Osteoblast (primary cell): ENCODE results near the gene AKT3. TPM values are rescaled to one million over a fixed set of nuclear protein-coding genes. Genes with fewer than 3 reads are reported as not detected.

ENCODE experiments used
- DNase-seq: peaks from one replicate; pipeline ENCODE4 v3.0.0; 2011; ENCODE audit warnings: low spot score, mixed read lengths; ENCODE audit not compliant: insufficient read length; ENCODE audit errors: missing footprints
- H2AFZ ChIP-seq: 2 replicates; pipeline ENCODE4 v1.6.0; 2011; ENCODE audit warnings: mild to moderate bottlenecking, low read length
- H3K27ac ChIP-seq: 2 replicates; pipeline ENCODE4 v1.5.1; 2011; ENCODE audit warnings: mild to moderate bottlenecking, low read depth, low read length, moderate library complexity
- H3K27me3 ChIP-seq: 2 replicates; pipeline ENCODE4 v1.6.0; 2012; ENCODE audit warnings: mild to moderate bottlenecking, control low read depth, inconsistent platforms, low read length, moderate library complexity; ENCODE audit not compliant: insufficient read depth
- H3K36me3 ChIP-seq: 2 replicates; pipeline ENCODE4 v1.5.1; 2011; ENCODE audit warnings: mild to moderate bottlenecking, low read length, control low read depth, moderate library complexity; ENCODE audit not compliant: insufficient read depth
- H3K4me1 ChIP-seq: 2 replicates; pipeline ENCODE4 v1.5.1; 2011; ENCODE audit warnings: mild to moderate bottlenecking, low read length, control low read depth, moderate library complexity; ENCODE audit not compliant: insufficient read depth
- H3K4me2 ChIP-seq: 2 replicates; pipeline ENCODE4 v1.6.0; 2011; ENCODE audit warnings: mild to moderate bottlenecking, low read length; ENCODE audit not compliant: insufficient read depth
- H3K4me3 ChIP-seq: fragments of 200-600 bp; sonication (generic); 3 replicates; pipeline ENCODE4 v1.5.1; 2012; ENCODE audit warnings: mild to moderate bottlenecking, low read length, inconsistent platforms; ENCODE audit not compliant: insufficient read depth
- H3K79me2 ChIP-seq: 2 replicates; pipeline ENCODE4 v1.6.0; 2012; ENCODE audit warnings: mild to moderate bottlenecking, low read length, control low read depth, inconsistent platforms; ENCODE audit not compliant: insufficient read depth
- H3K9me3 ChIP-seq: 2 replicates; pipeline ENCODE4 v1.5.1; 2011; ENCODE audit warnings: low read depth, low read length, control low read depth
- H4K20me1 ChIP-seq: 2 replicates; pipeline ENCODE4 v1.6.0; 2012; ENCODE audit warnings: mild to moderate bottlenecking, low read length, control low read depth; ENCODE audit not compliant: insufficient read depth
- total RNA-seq: library from RNA; depleted of rRNA; stranded (reverse); fragments of >200 nt; gene quantifications from 2 replicates; pipeline ENCODE4 v1.2.3, GENCODE V29; 2012
- TF ChIP-seq, protein P1 (sequence below): IDR thresholded peaks from 2 replicates; pipeline ENCODE4 v1.5.1; 2011; ENCODE audit warnings: mild to moderate bottlenecking, low read depth, low read length, moderate library complexity; ENCODE audit errors: extremely low read depth

The AKT3 gene
- total RNA-seq, 1 donor: 38.7 TPM

DNA sequence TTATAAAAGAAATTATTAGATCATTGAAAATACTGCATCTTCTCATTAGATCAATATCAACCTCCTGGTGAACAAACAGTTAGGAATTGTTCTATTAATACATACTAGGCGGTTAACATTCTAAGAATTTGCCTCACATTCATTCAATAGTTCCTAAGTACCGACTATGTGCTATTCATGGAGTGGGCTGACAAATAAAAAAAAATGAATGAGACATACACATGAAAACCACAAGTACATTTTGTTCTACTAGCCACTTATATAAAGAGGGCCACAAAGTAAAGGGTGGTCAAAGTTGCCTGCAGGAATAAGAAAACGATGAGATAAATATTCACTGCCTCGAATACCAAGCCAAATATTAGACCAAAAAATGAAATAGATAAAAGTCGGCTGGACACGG lies 299.8 kb downstream of the AKT3 start:
- Histone ChIP-seq H3K4me1 (peaks cover 24% of the 10 kb centered on the region), H3K79me2 (no peaks in the 10 kb centered on the region), H4K20me1 (no peaks in the 10 kb centered on the region), H3K4me3 (no peak overlapping the region), H3K27me3 (no peaks in the 10 kb centered on the region), H2AFZ (no peak overlapping the region), H3K36me3 (no peaks in the 10 kb centered on the region), H3K9me3 (no peaks in the 10 kb centered on the region), H3K4me2 (no peak overlapping the region), H3K27ac (peak overlapping the region; percentile 49)
- DNase-seq: no peak
- TF ChIP-seq, protein P1, sequence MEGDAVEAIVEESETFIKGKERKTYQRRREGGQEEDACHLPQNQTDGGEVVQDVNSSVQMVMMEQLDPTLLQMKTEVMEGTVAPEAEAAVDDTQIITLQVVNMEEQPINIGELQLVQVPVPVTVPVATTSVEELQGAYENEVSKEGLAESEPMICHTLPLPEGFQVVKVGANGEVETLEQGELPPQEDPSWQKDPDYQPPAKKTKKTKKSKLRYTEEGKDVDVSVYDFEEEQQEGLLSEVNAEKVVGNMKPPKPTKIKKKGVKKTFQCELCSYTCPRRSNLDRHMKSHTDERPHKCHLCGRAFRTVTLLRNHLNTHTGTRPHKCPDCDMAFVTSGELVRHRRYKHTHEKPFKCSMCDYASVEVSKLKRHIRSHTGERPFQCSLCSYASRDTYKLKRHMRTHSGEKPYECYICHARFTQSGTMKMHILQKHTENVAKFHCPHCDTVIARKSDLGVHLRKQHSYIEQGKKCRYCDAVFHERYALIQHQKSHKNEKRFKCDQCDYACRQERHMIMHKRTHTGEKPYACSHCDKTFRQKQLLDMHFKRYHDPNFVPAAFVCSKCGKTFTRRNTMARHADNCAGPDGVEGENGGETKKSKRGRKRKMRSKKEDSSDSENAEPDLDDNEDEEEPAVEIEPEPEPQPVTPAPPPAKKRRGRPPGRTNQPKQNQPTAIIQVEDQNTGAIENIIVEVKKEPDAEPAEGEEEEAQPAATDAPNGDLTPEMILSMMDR: no peak

DNA sequence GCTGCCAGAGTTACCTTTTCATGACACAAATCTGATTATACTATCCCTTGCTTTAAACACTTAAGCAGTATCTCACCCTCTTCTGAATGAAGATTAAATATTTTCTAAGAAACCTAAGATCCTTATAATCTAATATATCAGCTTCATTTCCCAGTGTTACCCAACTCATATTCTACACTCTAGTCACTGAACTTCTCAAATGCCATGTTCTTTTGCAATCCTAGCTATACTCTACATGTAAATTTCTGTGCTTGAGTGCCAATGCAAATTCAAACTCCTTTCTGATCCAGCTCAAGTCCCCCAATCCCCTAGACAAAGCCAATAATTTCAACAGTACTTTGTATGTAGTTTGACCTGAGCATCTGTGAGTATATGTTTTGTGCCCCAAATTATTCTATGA lies 300.3 kb downstream of the AKT3 start:
- Histone ChIP-seq H3K27me3 (no peaks in the 10 kb centered on the region), H3K36me3 (no peaks in the 10 kb centered on the region), H3K27ac (peak overlapping the region; percentile 49), H3K79me2 (no peaks in the 10 kb centered on the region), H3K9me3 (no peaks in the 10 kb centered on the region), H3K4me2 (peak overlapping the region; percentile 49), H3K4me1 (peaks cover 24% of the 10 kb centered on the region), H2AFZ (no peak overlapping the region), H3K4me3 (no peak overlapping the region), H4K20me1 (no peaks in the 10 kb centered on the region)
- TF ChIP-seq, protein P1: no peak
- DNase-seq: no peak

DNA sequence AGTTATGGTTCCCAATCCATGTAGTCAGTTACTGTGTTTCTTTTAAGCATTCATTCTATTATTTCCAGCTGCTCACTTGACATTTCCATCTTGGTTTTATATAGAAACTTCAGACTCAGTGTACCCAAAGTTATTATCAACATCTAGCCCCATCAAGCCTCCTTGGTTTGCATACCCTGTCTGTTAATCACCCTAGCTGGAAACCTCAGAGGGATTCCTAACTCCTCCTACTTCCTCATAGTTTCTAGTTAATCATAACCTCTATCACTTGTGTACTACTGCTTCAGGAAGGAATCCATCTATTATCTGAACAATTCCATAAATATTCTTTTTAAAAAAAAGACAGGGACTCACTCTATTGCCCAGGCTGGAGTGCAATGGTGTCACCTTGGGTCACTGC lies 300.9 kb downstream of the AKT3 start:
- Histone ChIP-seq H3K4me2 (peak overlapping the region; percentile 49), H3K36me3 (no peaks in the 10 kb centered on the region), H3K27ac (peak overlapping the region; percentile 49), H3K4me1 (peaks cover 24% of the 10 kb centered on the region), H3K9me3 (no peaks in the 10 kb centered on the region), H3K27me3 (no peaks in the 10 kb centered on the region), H3K79me2 (no peaks in the 10 kb centered on the region), H4K20me1 (no peaks in the 10 kb centered on the region), H2AFZ (no peak overlapping the region), H3K4me3 (no peak overlapping the region)
- TF ChIP-seq, protein P1: no peak
- DNase-seq: peak; percentile 87

DNA sequence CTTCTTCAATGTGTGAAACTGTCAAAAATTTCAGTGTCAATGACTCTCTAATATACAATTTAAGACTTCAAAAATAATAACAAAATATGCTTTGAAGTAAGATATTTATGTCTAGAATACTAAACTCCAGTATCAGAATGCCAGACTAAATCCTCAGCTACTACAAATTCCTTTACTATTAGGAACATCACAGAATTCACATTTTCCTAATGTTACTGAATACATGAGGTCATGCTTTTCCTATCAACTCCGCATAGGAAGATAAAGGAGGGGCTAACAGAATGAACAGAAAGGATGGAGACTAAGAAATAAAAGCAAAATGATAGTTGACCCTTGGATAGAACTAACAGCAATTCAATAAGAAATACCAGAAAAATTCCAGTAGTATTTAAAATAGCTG lies 301.5 kb downstream of the AKT3 start:
- Histone ChIP-seq H3K4me3 (no peak overlapping the region), H3K79me2 (no peaks in the 10 kb centered on the region), H4K20me1 (no peaks in the 10 kb centered on the region), H3K36me3 (no peaks in the 10 kb centered on the region), H3K27ac (peak overlapping the region; percentile 42), H3K9me3 (no peaks in the 10 kb centered on the region), H3K4me1 (peaks cover 24% of the 10 kb centered on the region), H3K27me3 (no peaks in the 10 kb centered on the region), H2AFZ (no peak overlapping the region), H3K4me2 (no peak overlapping the region)
- TF ChIP-seq, protein P1: no peak
- no peak for DNase-seq
